GM19438 (cell line): ENCODE results near the gene NPFF.

ENCODE experiments used
- ATAC-seq: cut with Tn5 transposase; IDR thresholded peaks from one replicate; pipeline ENCODE4 v1.9.1; 2021; ENCODE audit warnings: low read depth; ENCODE audit not compliant: unreplicated experiment

Gene NPFF

GRCh38 chr12:53514628-53515290 is 7.5 kb upstream of the NPFF start:
- ATAC-seq: no peak

GRCh38 chr12:53513712-53514410 is 6.6 kb upstream of the NPFF start:
- ATAC-seq: no peak

DNA sequence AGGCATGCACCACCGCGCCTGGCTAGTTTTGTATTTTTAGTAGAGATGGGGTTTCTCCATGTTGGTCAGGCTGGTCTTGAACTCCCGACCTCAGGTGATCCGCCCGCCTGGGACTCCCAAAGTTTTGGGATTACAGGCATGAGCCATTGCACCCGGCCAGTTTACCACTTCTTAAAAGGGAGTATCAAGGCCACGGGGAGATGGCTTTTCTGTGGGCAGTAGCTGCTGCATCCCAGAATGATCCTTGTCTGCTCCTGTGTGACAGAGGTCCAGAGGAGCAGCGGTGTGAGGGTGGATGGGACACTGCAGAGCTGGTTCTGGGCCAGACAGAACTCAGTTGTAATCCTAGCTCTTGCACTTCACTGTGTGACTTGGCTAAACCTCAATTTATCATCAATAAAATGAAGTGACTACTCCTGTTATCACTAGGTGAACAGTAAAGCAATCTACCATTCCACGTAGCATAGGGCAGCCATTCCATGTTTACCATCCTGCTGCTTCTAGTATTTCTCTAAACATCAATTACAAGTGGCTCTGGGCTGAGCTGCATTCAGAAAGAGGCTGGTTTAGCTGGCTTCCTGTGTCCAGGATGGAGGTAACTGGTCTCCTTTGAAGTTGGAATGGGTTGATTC is 3.0 kb upstream of the NPFF start:
- ATAC-seq: no peak

- ATAC-seq: peak; percentile 92
Measured at GRCh38 chr12:53508534-53509170, 1.4 kb upstream of the NPFF start.

DNA sequence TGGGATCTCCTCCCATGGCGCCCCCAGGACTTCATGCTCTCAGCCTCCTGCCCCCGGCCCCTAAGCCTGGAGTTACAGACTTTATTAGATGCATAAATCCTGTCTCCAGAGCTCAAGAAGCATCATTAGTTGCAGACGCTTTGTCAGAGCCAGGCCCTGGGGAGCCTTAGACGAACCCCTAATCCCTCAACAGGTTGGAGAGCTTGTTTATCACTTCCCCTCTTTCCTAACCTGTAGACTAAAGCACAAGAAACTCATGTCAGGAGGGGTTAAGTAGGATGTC is 260 bp upstream of the NPFF start:
- ATAC-seq: no peak

GRCh38 chr12:53506450-53506785 is 866 bp downstream of the NPFF start:
- ATAC-seq: no peak

GRCh38 chr12:53505555-53506449 is 1.5 kb downstream of the NPFF start:
- ATAC-seq: no peak

GRCh38 chr12:53505086-53505485 is 2.2 kb downstream of the NPFF start:
- no peak for ATAC-seq

DNA sequence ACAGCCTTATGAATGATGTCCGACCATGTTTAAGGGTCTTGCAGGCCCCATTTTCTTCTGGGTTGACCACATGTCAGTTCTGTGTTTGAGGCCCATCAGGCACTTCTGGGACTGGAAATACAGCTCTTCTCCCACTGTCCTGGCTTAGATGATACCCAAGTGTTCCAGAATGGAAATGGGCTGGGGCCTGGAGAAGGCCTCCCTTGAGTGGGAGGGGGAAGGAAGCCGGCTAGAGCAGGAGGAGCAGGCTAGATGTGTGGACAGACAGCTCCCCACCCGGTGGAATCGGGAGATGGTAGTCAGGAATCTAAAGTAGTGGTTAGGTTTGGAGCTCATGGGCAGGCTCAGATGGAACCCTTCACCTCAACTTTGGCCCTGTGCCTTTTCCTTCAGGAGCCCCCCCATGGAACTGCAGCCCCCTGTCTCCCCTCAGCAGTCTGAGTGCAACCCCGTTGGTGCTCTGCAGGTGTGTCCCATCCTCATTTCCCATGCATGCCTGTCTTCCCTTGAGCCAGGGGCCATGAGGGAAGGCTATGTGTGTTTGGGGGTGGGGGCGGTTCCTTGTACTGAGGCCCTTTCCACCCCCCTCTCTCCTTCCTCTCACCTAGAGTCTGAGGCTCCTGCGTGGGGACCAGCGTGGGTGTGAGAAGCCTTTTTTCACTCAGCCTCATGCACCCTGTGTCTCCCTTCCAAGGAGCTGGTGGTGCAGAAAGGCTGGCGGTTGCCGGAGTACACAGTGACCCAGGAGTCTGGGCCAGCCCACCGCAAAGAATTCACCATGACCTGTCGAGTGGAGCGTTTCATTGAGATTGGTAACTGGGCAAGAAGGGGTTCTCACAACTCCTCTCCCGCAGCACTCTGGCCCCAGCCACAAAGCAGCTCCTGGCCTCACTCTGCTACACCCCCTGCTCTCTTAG is 3.0 kb downstream of the NPFF start:
- no peak for ATAC-seq

DNA sequence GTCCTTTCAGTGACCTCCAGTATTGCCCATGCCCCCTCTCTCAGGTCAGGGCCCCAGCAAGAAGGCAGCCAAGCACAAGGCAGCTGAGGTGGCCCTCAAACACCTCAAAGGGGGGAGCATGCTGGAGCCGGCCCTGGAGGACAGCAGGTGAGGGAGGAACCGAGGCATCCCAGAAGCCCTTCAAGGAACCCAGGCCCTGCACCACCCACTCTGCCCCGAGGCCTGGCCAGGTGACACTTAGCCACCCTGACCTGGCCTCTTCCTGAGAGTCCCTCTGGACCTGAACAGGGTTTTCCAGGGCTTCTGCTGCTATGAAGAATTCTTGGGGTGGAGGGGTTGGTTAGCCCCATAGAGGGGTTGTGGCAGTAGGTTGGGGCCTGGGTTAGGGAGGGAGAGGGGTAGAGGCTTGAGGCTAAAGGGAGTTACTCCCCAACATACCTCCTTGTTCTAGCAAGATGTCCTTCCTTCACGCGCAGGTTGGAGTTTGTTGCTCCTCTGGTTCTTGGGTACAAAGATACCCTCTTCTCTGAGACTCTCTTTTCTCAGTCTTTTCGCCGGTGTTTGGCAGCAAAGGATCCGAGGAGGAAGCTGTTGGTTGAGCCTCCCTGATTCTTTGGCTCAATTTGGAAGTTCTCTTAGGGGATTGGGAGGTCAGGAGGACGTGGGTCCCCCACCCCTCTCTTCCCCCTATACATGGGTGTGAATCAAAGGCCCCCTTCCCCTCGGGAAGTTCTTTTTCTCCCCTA is 4.1 kb downstream of the NPFF start:
- no peak for ATAC-seq

DNA sequence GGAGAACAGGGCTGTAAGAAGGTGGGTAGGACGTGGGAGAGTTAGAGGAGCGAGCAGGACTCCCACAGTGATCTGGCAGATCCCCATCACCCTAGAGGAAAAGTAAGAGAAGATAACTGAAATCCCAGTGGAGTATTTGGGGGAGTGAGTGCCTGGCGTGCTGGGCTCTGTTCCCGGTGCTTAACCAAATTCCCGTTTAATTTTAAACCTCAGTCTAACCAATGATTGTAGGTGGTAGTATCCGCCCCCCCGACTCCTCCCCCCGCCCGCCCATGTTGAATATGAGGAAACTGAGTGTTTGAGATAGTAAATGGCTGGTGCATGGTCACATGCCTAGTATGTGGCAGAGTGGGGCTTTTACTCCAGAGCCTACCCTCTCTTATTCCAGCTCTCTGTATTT is 5.0 kb downstream of the NPFF start:
- no peak for ATAC-seq

GRCh38 chr12:53501615-53502181 is 5.6 kb downstream of the NPFF start:
- no peak for ATAC-seq

DNA sequence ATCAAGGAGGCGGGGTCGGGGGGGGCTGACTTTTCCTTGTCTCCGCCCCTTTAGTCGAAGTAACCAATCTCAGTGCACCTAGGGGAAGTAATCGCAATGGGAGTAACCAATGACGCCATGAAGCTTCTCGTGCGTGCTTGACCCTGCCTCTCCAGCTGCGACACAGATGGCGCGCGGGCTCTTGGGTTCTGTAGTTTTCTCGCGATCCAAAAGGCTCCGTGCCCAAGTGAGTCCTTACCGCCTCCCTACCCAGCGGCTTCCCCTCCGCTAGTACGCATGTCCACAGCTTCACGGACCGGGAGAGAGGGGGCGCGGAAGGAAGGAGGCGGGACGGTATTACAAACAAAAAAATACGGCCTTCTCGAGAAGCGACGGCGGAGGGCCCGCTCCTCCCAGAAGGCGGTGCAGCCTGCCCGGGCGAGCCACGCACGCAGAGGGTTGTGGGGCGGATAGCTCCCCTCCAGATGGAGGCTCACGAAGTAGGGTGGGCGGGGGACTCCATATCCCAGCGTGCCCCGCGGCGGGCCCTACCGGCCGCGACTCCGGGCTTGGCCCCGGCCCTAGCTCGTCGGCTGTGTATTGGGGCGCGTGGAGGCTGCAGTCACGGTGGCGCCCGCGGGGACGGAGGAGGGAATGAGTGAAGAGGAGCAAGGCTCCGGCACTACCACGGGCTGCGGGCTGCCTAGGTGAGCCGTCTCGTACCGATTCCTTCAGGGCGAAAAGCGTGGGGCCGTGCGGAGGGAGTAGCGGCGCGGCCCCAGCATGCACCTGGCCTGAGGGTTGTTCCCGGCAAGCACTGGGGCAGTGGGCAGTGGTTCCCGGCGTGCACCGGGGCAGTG is 6.3 kb downstream of the NPFF start, which contains the start of gene TARBP2:
TARBP2 (plus strand) TSS at position 508 of the 839 bp plus-strand sequence; CDS start at position 634, 126 bp downstream.
- peak; percentile 81 for ATAC-seq

DNA sequence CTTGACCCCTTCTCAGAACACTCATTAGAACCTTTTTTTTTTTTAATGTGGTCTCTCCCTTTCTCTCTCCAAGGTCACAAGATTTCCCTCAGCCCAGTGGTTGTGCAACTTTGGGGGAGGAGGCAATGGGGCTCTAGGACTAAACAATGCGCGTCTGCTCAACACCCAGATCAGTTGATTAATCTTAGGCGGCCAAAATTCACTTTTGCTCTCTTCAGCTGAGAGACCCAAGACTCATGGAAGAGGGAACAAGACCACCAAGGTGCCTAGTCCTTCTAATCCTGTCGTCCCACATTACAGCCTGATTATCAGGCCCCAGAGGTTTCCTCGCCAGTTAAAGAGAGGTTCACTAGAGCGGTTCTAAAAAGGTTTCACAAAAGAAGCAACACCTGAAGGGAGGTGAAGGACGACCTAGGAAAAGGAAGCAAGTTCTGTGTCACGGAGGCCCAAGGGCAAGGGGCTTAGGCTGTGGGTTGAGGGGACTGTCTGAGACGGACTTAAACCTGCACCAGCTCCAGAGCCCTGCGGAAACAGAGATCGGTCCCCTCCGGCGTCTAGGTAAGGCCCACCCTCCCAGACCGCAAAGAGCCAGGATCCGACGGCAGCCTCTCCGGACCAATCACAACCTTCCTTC is 7.0 kb downstream of the NPFF start:
- ATAC-seq: no peak

GRCh38 chr12:53499266-53500141 is 7.8 kb downstream of the NPFF start, which contains the start of gene MAP3K12:
Gene MAP3K12 (minus strand): TSS chr12:53499458. CDS start chr12:53487391, 12,067 bp downstream.
- ATAC-seq: no peak

- no peak for ATAC-seq
Measured at GRCh38 chr12:53498235-53498630, 9.1 kb downstream of the NPFF start.
